HEK293T (cell line): ENCODE measurements around the gene AARS1.
"Not testable (repeated sequence)": the region's sequence is repeated elsewhere in the genome, so short reads cannot be mapped to it uniquely, and the experiment has no call there.

Experiments
- CTBP1 ChIP-seq: fragments of 450-650 bp; IDR thresholded peaks from 2 replicates; pipeline ENCODE4 v1.6.1; 2016; ENCODE audit warnings: borderline replicate concordance
- FOXK2 ChIP-seq: fragments of 450-650 bp; IDR thresholded peaks from 2 replicates; pipeline ENCODE4 v1.6.1; 2016; ENCODE audit warnings: mild to moderate bottlenecking

GRCh38 chr16:70292148-70292547, 2.8 kb upstream of the AARS1 start:
- not testable (repeated sequence) for TF ChIP-seq FOXK2, CTBP1
